ENCODE data around the gene REEP1. TPM values are rescaled to one million over a fixed set of nuclear protein-coding genes. Genes with fewer than 3 reads are reported as not detected.
"Not testable (repeated sequence)": the region's sequence is repeated elsewhere in the genome, so short reads cannot be mapped to it uniquely, and the experiment has no call there.

The REEP1 gene
- polyA plus RNA-seq, 2 donors, result 2.6 to 2.9 TPM

DNA sequence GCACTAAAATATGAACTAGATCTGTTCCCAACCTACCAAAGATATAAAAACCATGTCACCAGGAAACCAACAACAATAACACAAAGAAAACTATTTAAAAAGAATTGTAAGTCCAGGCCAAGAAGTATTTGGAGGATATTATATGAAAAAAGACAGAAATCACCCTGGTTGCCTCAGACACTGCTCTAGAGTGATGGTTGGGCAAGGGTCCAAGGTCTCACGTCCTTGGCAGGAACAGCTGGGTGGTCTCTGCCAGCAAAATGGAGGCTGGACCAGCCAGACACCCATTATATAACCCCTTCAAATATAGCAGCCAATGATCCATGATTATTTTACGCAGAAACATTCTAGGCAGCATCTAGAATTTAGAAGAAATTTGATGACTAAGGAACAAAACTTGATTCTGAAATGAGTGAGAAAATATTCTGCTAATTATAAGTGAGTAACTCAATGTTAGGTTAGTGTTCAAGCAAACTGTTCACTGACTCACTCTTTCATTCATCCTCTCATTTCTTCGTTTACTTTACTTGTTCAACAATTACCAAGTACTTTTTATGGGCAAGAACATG, 102.8 kb downstream of the REEP1 start:
- peak overlapping the region in 1 of 2 donors; percentile 29 for H3K27ac ChIP-seq (ENCODE audit: low read depth in 2 of 2, low read length in 1 of 2)
- no peak overlapping the region for H3K4me3 ChIP-seq (ENCODE audit: low read depth in 1 of 2, low read length in 2 of 2)
- no peaks in the 10 kb centered on the region for H3K36me3 ChIP-seq (ENCODE audit: control insufficient read depth in 2 of 2, insufficient read depth in 2 of 2, low read length in 1 of 2)
- H3K9me3 ChIP-seq (ENCODE audit: control insufficient read depth in 2 of 2, insufficient read depth in 1 of 2, low read depth in 1 of 2, low read length in 1 of 2), result no peaks in the 10 kb centered on the region
- 46 to 62% methylated on average over 3 of the region's 3 CpGs for WGBS, 2 donors
- peaks cover 0 to 2% of the 10 kb centered on the region in 2 donors for H3K4me1 ChIP-seq (ENCODE audit: control insufficient read depth in 2 of 2, insufficient read depth in 2 of 2, low read length in 1 of 2)
- H3K27me3 ChIP-seq (ENCODE audit: control insufficient read depth in 1 of 2, insufficient read depth in 2 of 2, low read length in 2 of 2), result no peaks in the 10 kb centered on the region

DNA sequence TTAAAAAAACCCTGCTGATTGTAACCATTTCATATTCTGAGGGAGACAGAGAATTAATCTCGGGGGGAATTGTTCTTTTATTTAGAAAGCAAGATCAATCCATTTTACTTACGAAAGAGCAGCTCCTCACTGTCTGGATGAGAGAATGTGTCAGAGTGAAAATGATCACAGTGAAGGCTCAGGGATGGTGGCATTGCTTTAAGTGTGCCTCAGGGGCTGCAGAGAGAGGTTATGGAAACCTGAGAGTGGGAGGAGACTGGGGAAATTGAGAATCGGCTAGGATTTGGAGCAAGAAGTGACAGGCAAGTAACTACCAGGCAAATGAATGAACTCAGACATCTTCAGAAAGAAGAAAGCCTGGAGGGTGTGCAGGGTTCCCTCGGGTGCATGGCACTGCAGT, 104.0 kb downstream of the REEP1 start:
- no peaks in the 10 kb centered on the region for H3K36me3 ChIP-seq (ENCODE audit: control insufficient read depth in 2 of 2, insufficient read depth in 2 of 2, low read length in 1 of 2)
- no peaks in the 10 kb centered on the region for H3K9me3 ChIP-seq (ENCODE audit: control insufficient read depth in 2 of 2, insufficient read depth in 1 of 2, low read depth in 1 of 2, low read length in 1 of 2)
- H3K27ac ChIP-seq (ENCODE audit: low read depth in 2 of 2, low read length in 1 of 2), result no peak overlapping the region
- no peaks in the 10 kb centered on the region for H3K27me3 ChIP-seq (ENCODE audit: control insufficient read depth in 1 of 2, insufficient read depth in 2 of 2, low read length in 2 of 2)
- 51 to 60% methylated on average over 4 of the region's 4 CpGs for WGBS, 2 donors
- H3K4me3 ChIP-seq (ENCODE audit: low read depth in 1 of 2, low read length in 2 of 2), result no peak overlapping the region
- peaks cover 0 to 1% of the 10 kb centered on the region in 2 donors for H3K4me1 ChIP-seq (ENCODE audit: control insufficient read depth in 2 of 2, insufficient read depth in 2 of 2, low read length in 1 of 2)

DNA sequence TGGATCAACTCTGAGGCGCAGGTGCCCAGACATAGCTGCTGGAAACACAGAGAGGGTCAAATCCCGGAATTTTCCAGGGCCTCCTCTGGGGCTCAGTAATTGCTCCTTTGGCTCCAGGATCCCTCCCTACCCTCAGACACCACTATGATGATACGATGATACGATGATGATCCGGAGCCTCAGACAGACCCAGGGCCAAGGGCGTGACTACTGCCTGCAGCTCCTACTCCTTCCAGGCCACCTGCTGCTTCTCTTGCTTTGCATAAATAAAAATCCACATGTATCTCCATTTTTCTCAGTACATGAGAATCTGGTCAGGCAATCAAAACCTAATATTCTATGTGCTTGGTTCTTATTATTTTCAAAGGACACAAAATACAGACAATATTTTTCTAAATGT, 104.5 kb downstream of the REEP1 start:
- Histone ChIP-seq H3K27ac (ENCODE audit: low read depth in 2 of 2, low read length in 1 of 2) (no peak overlapping the region), H3K27me3 (ENCODE audit: control insufficient read depth in 1 of 2, insufficient read depth in 2 of 2, low read length in 2 of 2) (no peaks in the 10 kb centered on the region), H3K4me1 (ENCODE audit: control insufficient read depth in 2 of 2, insufficient read depth in 2 of 2, low read length in 1 of 2) (peaks cover 0 to 3% of the 10 kb centered on the region in 2 donors), H3K9me3 (ENCODE audit: control insufficient read depth in 2 of 2, insufficient read depth in 1 of 2, low read depth in 1 of 2, low read length in 1 of 2) (no peaks in the 10 kb centered on the region), H3K36me3 (ENCODE audit: control insufficient read depth in 2 of 2, insufficient read depth in 2 of 2, low read length in 1 of 2) (no peaks in the 10 kb centered on the region), H3K4me3 (ENCODE audit: low read depth in 1 of 2, low read length in 2 of 2) (no peak overlapping the region)
- 77 to 85% methylated on average over 6 of the region's 6 CpGs for WGBS, 2 donors

DNA sequence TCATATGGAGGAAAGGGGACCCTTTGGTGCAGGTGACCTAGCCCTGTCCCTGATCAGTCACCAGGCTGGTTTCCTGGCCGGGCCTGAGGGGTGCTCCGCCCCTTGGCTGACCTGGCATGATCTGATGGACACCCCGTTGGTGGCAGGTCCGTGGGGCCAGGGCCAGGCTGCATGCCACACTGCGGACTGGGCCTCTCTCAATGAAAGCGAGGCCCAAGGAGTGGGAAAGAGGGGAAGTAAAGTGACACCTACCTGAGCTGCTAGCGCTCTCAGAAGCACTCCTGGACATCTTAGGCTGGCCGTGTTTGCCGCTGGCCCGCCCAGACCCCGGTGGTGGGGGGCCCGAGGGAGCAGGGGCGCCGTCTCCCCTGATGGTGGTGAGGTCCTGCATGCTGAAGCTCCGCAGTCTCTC, 105.0 kb downstream of the REEP1 start:
- WGBS, 2 donors, result 87 to 90% methylated on average over 15 of the region's 15 CpGs
- Histone ChIP-seq H3K27me3 (ENCODE audit: control insufficient read depth in 1 of 2, insufficient read depth in 2 of 2, low read length in 2 of 2) (no peaks in the 10 kb centered on the region), H3K4me1 (ENCODE audit: control insufficient read depth in 2 of 2, insufficient read depth in 2 of 2, low read length in 1 of 2) (peaks cover 0 to 4% of the 10 kb centered on the region in 2 donors), H3K9me3 (ENCODE audit: control insufficient read depth in 2 of 2, insufficient read depth in 1 of 2, low read depth in 1 of 2, low read length in 1 of 2) (no peaks in the 10 kb centered on the region), H3K27ac (ENCODE audit: low read depth in 2 of 2, low read length in 1 of 2) (no peak overlapping the region), H3K4me3 (ENCODE audit: low read depth in 1 of 2, low read length in 2 of 2) (no peak overlapping the region), H3K36me3 (ENCODE audit: control insufficient read depth in 2 of 2, insufficient read depth in 2 of 2, low read length in 1 of 2) (no peaks in the 10 kb centered on the region)

DNA sequence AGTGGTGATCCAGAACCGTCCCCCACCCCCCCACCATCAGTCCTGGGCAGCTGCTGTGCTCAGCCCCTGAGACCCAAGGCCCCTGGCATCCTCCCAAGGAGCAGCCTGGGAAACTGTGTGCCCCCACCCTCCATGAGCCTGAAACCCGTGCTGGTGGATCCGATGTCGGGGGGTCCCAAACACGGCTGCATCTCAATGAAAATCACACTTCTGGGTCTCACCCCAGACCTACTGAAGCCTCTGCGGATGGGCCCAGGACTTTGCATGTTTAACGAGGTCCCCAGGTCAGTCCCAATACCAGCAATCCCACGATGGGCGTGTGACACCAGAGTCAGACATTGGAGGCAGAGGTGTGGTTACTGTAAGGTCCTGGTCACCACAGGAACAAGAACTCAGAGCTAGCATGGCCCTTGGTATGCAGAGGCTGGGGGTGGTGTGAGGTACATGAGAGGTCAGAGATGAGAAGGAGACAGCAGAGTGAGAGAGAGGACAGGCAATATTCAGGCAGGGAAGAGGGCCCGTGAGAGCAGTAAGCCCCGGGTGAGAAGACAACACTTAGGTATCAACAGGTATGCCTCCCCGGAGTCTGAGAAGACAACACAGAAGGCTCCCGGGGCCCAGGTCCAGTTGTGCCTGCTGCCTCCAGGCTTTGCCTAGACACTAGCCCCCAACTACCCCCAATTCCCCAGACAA, 105.6 kb downstream of the REEP1 start:
- Histone ChIP-seq H3K27me3 (ENCODE audit: control insufficient read depth in 1 of 2, insufficient read depth in 2 of 2, low read length in 2 of 2) (no peaks in the 10 kb centered on the region), H3K27ac (ENCODE audit: low read depth in 2 of 2, low read length in 1 of 2) (no peak overlapping the region), H3K36me3 (ENCODE audit: control insufficient read depth in 2 of 2, insufficient read depth in 2 of 2, low read length in 1 of 2) (no peaks in the 10 kb centered on the region), H3K4me1 (ENCODE audit: control insufficient read depth in 2 of 2, insufficient read depth in 2 of 2, low read length in 1 of 2) (peaks cover 0 to 4% of the 10 kb centered on the region in 2 donors), H3K4me3 (ENCODE audit: low read depth in 1 of 2, low read length in 2 of 2) (no peak overlapping the region), H3K9me3 (ENCODE audit: control insufficient read depth in 2 of 2, insufficient read depth in 1 of 2, low read depth in 1 of 2, low read length in 1 of 2) (no peaks in the 10 kb centered on the region)
- WGBS, 2 donors, result 87 to 91% methylated on average over 13 of the region's 13 CpGs

DNA sequence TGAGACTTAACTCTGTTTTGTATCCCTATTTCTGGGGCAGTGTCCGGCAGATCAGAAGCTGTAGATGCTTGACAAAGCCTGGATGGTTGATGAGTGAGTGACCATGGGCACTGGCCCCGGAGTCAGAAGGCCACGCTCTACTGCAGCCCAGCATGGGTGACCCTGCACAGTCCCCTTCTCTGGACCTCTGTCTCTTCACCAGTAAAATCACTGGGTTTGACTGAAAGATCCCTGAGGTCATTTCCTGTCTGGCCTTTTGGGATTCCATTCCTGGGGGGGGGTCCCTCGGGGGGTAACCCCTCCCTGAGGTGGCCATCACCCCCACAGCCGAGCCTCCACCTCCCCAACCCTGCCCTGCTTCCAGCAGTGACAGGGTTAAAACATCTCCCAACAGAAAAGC, 106.5 kb downstream of the REEP1 start:
- Histone ChIP-seq H3K27ac (ENCODE audit: low read depth in 2 of 2, low read length in 1 of 2) (peak overlapping the region in 1 of 2 donors; percentile 15), H3K27me3 (ENCODE audit: control insufficient read depth in 1 of 2, insufficient read depth in 2 of 2, low read length in 2 of 2) (no peaks in the 10 kb centered on the region), H3K36me3 (ENCODE audit: control insufficient read depth in 2 of 2, insufficient read depth in 2 of 2, low read length in 1 of 2) (no peaks in the 10 kb centered on the region), H3K4me3 (ENCODE audit: low read depth in 1 of 2, low read length in 2 of 2) (no peak overlapping the region), H3K9me3 (ENCODE audit: control insufficient read depth in 2 of 2, insufficient read depth in 1 of 2, low read depth in 1 of 2, low read length in 1 of 2) (no peaks in the 10 kb centered on the region), H3K4me1 (ENCODE audit: control insufficient read depth in 2 of 2, insufficient read depth in 2 of 2, low read length in 1 of 2) (peaks cover 0 to 4% of the 10 kb centered on the region in 2 donors)
- WGBS, 2 donors, result 82 to 86% methylated on average over 5 of the region's 5 CpGs

DNA sequence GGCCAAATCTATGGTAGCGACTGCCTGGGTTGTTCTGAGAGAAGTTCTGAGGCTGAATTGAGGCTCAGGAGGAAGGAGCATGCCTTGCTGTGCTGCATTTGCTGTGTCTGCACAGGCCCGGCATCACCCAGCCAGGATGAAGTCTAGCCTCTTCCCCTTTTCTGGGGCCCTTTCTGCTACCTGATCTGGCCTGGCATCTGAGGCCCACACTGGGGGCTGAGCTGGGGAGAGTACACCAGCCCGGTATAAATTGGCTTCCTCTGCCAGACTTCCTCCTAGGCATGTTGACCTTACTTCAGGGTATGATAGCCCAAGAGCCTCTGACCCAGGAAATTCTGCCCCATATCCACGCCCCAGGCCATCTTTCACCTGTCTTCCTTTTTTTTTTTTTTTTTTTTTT, 108.2 kb downstream of the REEP1 start:
- peak overlapping the region in 1 of 2 donors; percentile 44 for H3K27ac ChIP-seq (ENCODE audit: low read depth in 2 of 2, low read length in 1 of 2)
- H3K9me3 ChIP-seq (ENCODE audit: control insufficient read depth in 2 of 2, insufficient read depth in 1 of 2, low read depth in 1 of 2, low read length in 1 of 2), result no peaks in the 10 kb centered on the region
- no peaks in the 10 kb centered on the region for H3K36me3 ChIP-seq (ENCODE audit: control insufficient read depth in 2 of 2, insufficient read depth in 2 of 2, low read length in 1 of 2)
- 55 to 66% methylated on average over 4 of the region's 4 CpGs for WGBS, 2 donors
- peaks cover 0 to 4% of the 10 kb centered on the region in 2 donors for H3K4me1 ChIP-seq (ENCODE audit: control insufficient read depth in 2 of 2, insufficient read depth in 2 of 2, low read length in 1 of 2)
- no peaks in the 10 kb centered on the region for H3K27me3 ChIP-seq (ENCODE audit: control insufficient read depth in 1 of 2, insufficient read depth in 2 of 2, low read length in 2 of 2)
- no peak overlapping the region for H3K4me3 ChIP-seq (ENCODE audit: low read depth in 1 of 2, low read length in 2 of 2)

DNA sequence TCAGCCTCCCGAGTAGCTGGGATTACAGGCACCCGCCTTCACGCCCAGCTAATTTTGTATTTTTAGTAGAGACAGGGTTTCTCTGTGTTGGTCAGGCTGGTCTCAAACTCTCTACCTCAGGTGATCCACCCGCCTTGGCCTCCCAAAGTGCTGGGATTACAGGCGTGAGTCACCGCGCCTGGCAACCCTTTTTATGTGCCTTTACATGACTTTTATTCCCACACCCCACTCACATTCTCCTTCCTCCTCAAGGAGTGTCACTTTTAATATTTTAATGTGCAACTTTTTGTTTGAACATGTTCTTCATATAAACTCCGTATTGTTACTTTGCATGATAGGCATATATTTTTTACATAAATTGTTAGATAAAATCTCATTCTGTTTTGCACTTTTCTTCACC, 108.9 kb downstream of the REEP1 start:
- 65 to 75% methylated on average over 8 of the region's 8 CpGs for WGBS, 2 donors
- H3K36me3 ChIP-seq (ENCODE audit: control insufficient read depth in 2 of 2, insufficient read depth in 2 of 2, low read length in 1 of 2); H3K4me1 ChIP-seq (ENCODE audit: control insufficient read depth in 2 of 2, insufficient read depth in 2 of 2, low read length in 1 of 2); H3K27me3 ChIP-seq (ENCODE audit: control insufficient read depth in 1 of 2, insufficient read depth in 2 of 2, low read length in 2 of 2); H3K9me3 ChIP-seq (ENCODE audit: control insufficient read depth in 2 of 2, insufficient read depth in 1 of 2, low read depth in 1 of 2, low read length in 1 of 2); H3K4me3 ChIP-seq (ENCODE audit: low read depth in 1 of 2, low read length in 2 of 2): not testable (repeated sequence)
- peak overlapping the region in 1 of 2 donors; percentile 44 for H3K27ac ChIP-seq (ENCODE audit: low read depth in 2 of 2, low read length in 1 of 2)

DNA sequence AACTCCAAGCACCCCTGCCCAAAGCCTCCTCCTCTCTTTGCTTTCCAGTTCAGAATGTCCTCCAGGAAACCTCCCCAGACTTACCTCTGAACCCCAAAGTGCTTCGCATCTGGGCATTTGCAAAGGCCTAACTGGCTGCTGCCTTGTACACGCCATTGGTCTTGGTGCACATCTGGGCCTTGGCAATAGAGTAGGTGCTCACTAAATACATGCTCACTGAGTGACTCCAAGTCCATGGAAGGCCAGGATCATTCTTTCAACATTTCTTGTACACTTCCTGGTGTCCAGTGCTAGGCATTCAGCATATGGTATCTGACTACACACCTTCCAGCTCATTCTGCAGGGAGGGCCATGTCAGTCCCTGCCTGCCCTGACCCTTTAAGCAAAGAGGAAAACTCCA, 109.7 kb downstream of the REEP1 start:
- Histone ChIP-seq H3K27me3 (ENCODE audit: control insufficient read depth in 1 of 2, insufficient read depth in 2 of 2, low read length in 2 of 2) (no peaks in the 10 kb centered on the region), H3K36me3 (ENCODE audit: control insufficient read depth in 2 of 2, insufficient read depth in 2 of 2, low read length in 1 of 2) (no peaks in the 10 kb centered on the region), H3K4me3 (ENCODE audit: low read depth in 1 of 2, low read length in 2 of 2) (no peak overlapping the region), H3K27ac (ENCODE audit: low read depth in 2 of 2, low read length in 1 of 2) (peak overlapping the region in 1 of 2 donors; percentile 27), H3K9me3 (ENCODE audit: control insufficient read depth in 2 of 2, insufficient read depth in 1 of 2, low read depth in 1 of 2, low read length in 1 of 2) (no peaks in the 10 kb centered on the region), H3K4me1 (ENCODE audit: control insufficient read depth in 2 of 2, insufficient read depth in 2 of 2, low read length in 1 of 2) (peaks cover 7 to 9% of the 10 kb centered on the region in 2 donors)
- WGBS, 2 donors, result 88 to 96% methylated on average over 2 of the region's 2 CpGs
